HepG2 (cell line): ENCODE measurements around the gene ERCC5.

Experiments
- AKNA ChIP-seq: sonication (generic); formaldehyde crosslinking; IDR thresholded peaks from 2 replicates; pipeline ENCODE4 v1.4.0; 2020; ENCODE audit warnings: missing genetic modification reagents, borderline replicate concordance
- CHD4 ChIP-seq: fragments of 200-600 bp; sonication (generic); IDR thresholded peaks from 2 replicates; pipeline ENCODE4 v1.7.0; 2017; ENCODE audit warnings: mild to moderate bottlenecking, low read length, borderline replicate concordance
- CTCF ChIP-seq: sonication (generic); formaldehyde crosslinking; IDR thresholded peaks from 2 replicates; pipeline ENCODE4 v1.5.0; 2020; ENCODE audit warnings: mild to moderate bottlenecking, missing genetic modification reagents, moderate library complexity
- HDAC1 ChIP-seq: sonication (generic); formaldehyde crosslinking; IDR thresholded peaks from 2 replicates; pipeline ENCODE4 v1.5.1; 2020; ENCODE audit warnings: mild to moderate bottlenecking, missing genetic modification reagents
- HNRNPUL1 ChIP-seq: fragments of 200-400 bp; formaldehyde crosslinking; IDR thresholded peaks from 2 replicates; pipeline ENCODE4 v1.6.1; 2017; ENCODE audit warnings: low read depth, mild to moderate bottlenecking, low read length, moderate library complexity
- KDM1A ChIP-seq: IDR thresholded peaks from 2 replicates; pipeline ENCODE4 v1.6.1; 2016; ENCODE audit warnings: missing compliant biosample characterization
- MED8 ChIP-seq: sonication (generic); formaldehyde crosslinking; IDR thresholded peaks from 2 replicates; pipeline ENCODE4 v1.8.1; 2023; ENCODE audit warnings: mild to moderate bottlenecking, missing genetic modification reagents; ENCODE audit not compliant: insufficient replicate concordance
- NFIC ChIP-seq: IDR thresholded peaks from 2 replicates; pipeline ENCODE4 v1.6.1; 2012; ENCODE audit warnings: mild to moderate bottlenecking, low read length, inconsistent platforms
- ZBTB33 ChIP-seq: sonication (generic); formaldehyde crosslinking; IDR thresholded peaks from 2 replicates; pipeline ENCODE4 v1.4.0; 2020; ENCODE audit warnings: missing genetic modification reagents
- ZNF274 ChIP-seq: sonication (generic); formaldehyde crosslinking; IDR thresholded peaks from 2 replicates; pipeline ENCODE4 v1.5.1; 2020; ENCODE audit warnings: mild to moderate bottlenecking, missing genetic modification reagents
- ZZZ3 ChIP-seq: sonication (generic); formaldehyde crosslinking; IDR thresholded peaks from 2 replicates; pipeline ENCODE4 v1.4.0; 2020; ENCODE audit warnings: missing genetic modification reagents, mild to moderate bottlenecking, borderline replicate concordance

GRCh38 chr13:102879793-102880499 lies 34.1 kb downstream of the ERCC5 start:
- TF ChIP-seq AKNA (CRISPR knock-in tag) (no peak), CHD4 (no peak), MED8 (CRISPR knock-in tag) (no peak), ZZZ3 (no peak), KDM1A (CRISPR knock-in tag) (no peak), HDAC1 (no peak), HNRNPUL1 (no peak), NFIC (no peak), ZBTB33 (CRISPR knock-in tag) (no peak), ZNF274 (CRISPR knock-in tag) (no peak), CTCF (CRISPR knock-in tag) (no peak)
